Skeletal muscle satellite cell (primary cell): ENCODE data around the gene ADARB1.

ENCODE experiments used
- H3K27me3 ChIP-seq: 2 replicates; pipeline ENCODE4 v1.7.0; 2013; ENCODE audit warnings: low read length; ENCODE audit not compliant: control insufficient read depth, insufficient read depth
- H3K36me3 ChIP-seq: 2 replicates; pipeline ENCODE4 v1.7.0; 2013; ENCODE audit warnings: mild to moderate bottlenecking, control low read depth, low read length; ENCODE audit not compliant: insufficient read depth
- H3K4me1 ChIP-seq: 2 replicates; pipeline ENCODE4 v1.7.0; 2013; ENCODE audit warnings: low read length; ENCODE audit not compliant: control insufficient read depth, insufficient read depth
- H3K4me2 ChIP-seq: 2 replicates; pipeline ENCODE4 v1.7.0; 2013; ENCODE audit warnings: mild to moderate bottlenecking, low read length
- H3K4me3 ChIP-seq: 2 replicates; pipeline ENCODE4 v1.7.0; 2013; ENCODE audit warnings: low read length
- H3K9ac ChIP-seq: 2 replicates; pipeline ENCODE4 v1.7.0; 2013; ENCODE audit warnings: mild to moderate bottlenecking, low read depth, low read length, moderate library complexity
- H3K9me3 ChIP-seq: replicated peaks from 2 replicates; pipeline ENCODE4 v1.7.0; 2013; ENCODE audit warnings: mild to moderate bottlenecking, control low read depth, low read length

ADARB1 gene

GRCh38 chr21:45237401-45237800, 163.0 kb downstream of the ADARB1 start:
- no peaks in the 10 kb centered on the region for H3K4me1 ChIP-seq
- no peak overlapping the region for H3K4me2 ChIP-seq
- H3K9me3 ChIP-seq = no peaks in the 10 kb centered on the region
- H3K4me3 ChIP-seq = no peak overlapping the region
- H3K36me3 ChIP-seq = no peaks in the 10 kb centered on the region
- H3K27me3 ChIP-seq = peaks cover 18% of the 10 kb centered on the region
- no peak overlapping the region for H3K9ac ChIP-seq

DNA sequence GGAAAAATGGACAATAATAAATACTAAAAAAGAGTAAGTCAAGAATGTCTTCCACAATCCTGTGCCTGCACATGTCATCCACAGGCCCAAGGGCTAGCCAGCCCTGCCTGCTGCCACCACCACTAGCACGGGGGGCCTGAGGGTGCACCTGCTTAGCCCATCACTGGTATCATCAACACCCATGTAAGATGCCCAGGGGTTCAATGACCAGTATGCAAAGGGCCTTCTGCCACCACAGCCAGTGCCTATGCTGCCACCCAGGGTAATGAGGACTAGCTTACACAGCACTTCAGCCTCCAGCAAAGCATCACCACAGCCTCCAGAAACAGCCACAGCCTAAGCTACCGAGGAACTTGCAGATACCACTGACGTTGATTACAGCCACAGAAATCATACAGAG, 167.0 kb downstream of the ADARB1 start:
- no peaks in the 10 kb centered on the region for H3K36me3 ChIP-seq
- H3K4me3 ChIP-seq = no peak overlapping the region
- no peak overlapping the region for H3K9ac ChIP-seq
- no peak overlapping the region for H3K4me2 ChIP-seq
- peaks cover 12% of the 10 kb centered on the region for H3K9me3 ChIP-seq
- H3K27me3 ChIP-seq = peaks cover 11% of the 10 kb centered on the region
- no peaks in the 10 kb centered on the region for H3K4me1 ChIP-seq

DNA sequence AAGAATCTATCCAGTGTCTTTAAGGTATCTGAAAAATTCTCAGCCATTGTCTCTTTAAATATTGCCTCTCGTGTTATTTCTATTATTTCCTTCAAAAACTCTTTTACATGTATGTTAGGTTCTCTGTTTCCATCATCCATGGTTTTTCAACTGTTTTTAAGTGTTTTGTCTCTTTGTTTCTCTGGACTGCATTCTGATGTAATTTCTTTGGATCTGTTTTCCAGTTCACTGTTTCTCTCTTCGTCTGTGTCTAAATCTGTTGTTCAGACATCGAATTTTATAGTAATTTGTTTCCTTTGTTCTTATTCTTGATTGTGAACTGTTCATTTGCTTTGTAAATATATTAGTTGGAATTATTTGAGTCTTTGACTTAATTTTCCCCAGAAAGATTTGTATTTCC, 169.2 kb downstream of the ADARB1 start:
- peaks cover 3% of the 10 kb centered on the region for H3K4me1 ChIP-seq
- peaks cover 27% of the 10 kb centered on the region for H3K27me3 ChIP-seq
- H3K36me3 ChIP-seq = no peaks in the 10 kb centered on the region
- no peak overlapping the region for H3K4me3 ChIP-seq
- H3K9me3 ChIP-seq = peaks cover 12% of the 10 kb centered on the region
- no peak overlapping the region for H3K4me2 ChIP-seq
- H3K9ac ChIP-seq = no peak overlapping the region

- H3K4me3 ChIP-seq = no peak overlapping the region
- peaks cover 12% of the 10 kb centered on the region for H3K9me3 ChIP-seq
- no peaks in the 10 kb centered on the region for H3K36me3 ChIP-seq
- H3K4me1 ChIP-seq = peaks cover 6% of the 10 kb centered on the region
- no peak overlapping the region for H3K9ac ChIP-seq
- peaks cover 30% of the 10 kb centered on the region for H3K27me3 ChIP-seq
- no peak overlapping the region for H3K4me2 ChIP-seq
Observed at GRCh38 chr21:45244799-45245340, 170.5 kb downstream of the ADARB1 start.

GRCh38 chr21:45246386-45247320, 172.3 kb downstream of the ADARB1 start:
- peaks cover 6% of the 10 kb centered on the region for H3K4me1 ChIP-seq

DNA sequence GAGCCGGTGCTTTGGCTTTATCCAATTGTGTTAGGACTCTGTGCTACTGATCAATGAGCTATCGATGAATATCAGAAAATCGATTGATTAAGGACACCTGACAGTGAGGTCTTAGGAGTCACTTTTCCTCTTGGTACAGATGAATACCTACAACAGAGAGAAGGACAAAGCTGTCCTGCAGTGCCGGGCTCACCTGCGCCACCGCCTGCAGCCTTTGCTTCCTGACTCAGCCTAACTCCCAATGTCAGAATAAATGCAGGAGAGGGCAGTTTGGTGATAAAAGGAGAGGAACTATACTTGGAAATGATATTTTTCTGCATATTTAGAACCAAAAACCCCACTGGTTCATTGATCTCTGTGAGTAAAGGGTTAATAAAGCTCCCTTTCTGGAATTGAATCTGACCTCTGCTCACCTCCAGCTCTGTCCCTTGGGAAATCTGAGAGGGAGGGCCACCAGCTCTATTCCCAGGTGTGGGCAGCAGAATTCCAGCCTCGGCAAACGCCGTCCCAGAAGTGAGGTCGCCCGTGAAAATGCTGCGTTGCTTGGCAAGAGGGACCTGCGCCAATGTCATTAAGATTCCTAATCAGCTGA, 174.0 kb downstream of the ADARB1 start:
- no peaks in the 10 kb centered on the region for H3K36me3 ChIP-seq
- peaks cover 30% of the 10 kb centered on the region for H3K27me3 ChIP-seq
- H3K4me3 ChIP-seq = peak overlapping the region; percentile 58

More at GRCh38 chr21:45246386-45247320, 172.3 kb downstream of the ADARB1 start:
- Histone ChIP-seq H3K36me3 (no peaks in the 10 kb centered on the region), H3K9me3 (peaks cover 12% of the 10 kb centered on the region), H3K4me2 (no peak overlapping the region), H3K9ac (no peak overlapping the region), H3K27me3 (peaks cover 30% of the 10 kb centered on the region), H3K4me3 (no peak overlapping the region)

GRCh38 chr21:45248893-45249381, 174.6 kb downstream of the ADARB1 start:
- H3K4me3 ChIP-seq = peak overlapping the region; percentile 58
- peak overlapping the region; percentile 1 for H3K9ac ChIP-seq
- no peaks in the 10 kb centered on the region for H3K36me3 ChIP-seq
- H3K27me3 ChIP-seq = peaks cover 30% of the 10 kb centered on the region
- peak overlapping the region; percentile 76 for H3K4me2 ChIP-seq
- H3K9me3 ChIP-seq = peaks cover 3% of the 10 kb centered on the region
- peaks cover 13% of the 10 kb centered on the region for H3K4me1 ChIP-seq

More for the DNA sequence above, 174.0 kb downstream of the ADARB1 start:
- peak overlapping the region; percentile 76 for H3K4me2 ChIP-seq
- H3K4me1 ChIP-seq = peaks cover 11% of the 10 kb centered on the region
- H3K9ac ChIP-seq = peak overlapping the region; percentile 1
- peaks cover 9% of the 10 kb centered on the region for H3K9me3 ChIP-seq

GRCh38 chr21:45249626-45250025, 175.2 kb downstream of the ADARB1 start:
- H3K4me3 ChIP-seq = no peak overlapping the region
- no peaks in the 10 kb centered on the region for H3K36me3 ChIP-seq
- H3K9me3 ChIP-seq = no peaks in the 10 kb centered on the region
- no peak overlapping the region for H3K9ac ChIP-seq
- peaks cover 33% of the 10 kb centered on the region for H3K27me3 ChIP-seq
- H3K4me2 ChIP-seq = no peak overlapping the region
- peaks cover 13% of the 10 kb centered on the region for H3K4me1 ChIP-seq

GRCh38 chr21:45250272-45250671, 175.9 kb downstream of the ADARB1 start:
- peaks cover 33% of the 10 kb centered on the region for H3K27me3 ChIP-seq
- H3K9ac ChIP-seq = no peak overlapping the region
- no peak overlapping the region for H3K4me2 ChIP-seq
- H3K9me3 ChIP-seq = no peaks in the 10 kb centered on the region
- H3K36me3 ChIP-seq = no peaks in the 10 kb centered on the region
- H3K4me1 ChIP-seq = peaks cover 13% of the 10 kb centered on the region
- no peak overlapping the region for H3K4me3 ChIP-seq

DNA sequence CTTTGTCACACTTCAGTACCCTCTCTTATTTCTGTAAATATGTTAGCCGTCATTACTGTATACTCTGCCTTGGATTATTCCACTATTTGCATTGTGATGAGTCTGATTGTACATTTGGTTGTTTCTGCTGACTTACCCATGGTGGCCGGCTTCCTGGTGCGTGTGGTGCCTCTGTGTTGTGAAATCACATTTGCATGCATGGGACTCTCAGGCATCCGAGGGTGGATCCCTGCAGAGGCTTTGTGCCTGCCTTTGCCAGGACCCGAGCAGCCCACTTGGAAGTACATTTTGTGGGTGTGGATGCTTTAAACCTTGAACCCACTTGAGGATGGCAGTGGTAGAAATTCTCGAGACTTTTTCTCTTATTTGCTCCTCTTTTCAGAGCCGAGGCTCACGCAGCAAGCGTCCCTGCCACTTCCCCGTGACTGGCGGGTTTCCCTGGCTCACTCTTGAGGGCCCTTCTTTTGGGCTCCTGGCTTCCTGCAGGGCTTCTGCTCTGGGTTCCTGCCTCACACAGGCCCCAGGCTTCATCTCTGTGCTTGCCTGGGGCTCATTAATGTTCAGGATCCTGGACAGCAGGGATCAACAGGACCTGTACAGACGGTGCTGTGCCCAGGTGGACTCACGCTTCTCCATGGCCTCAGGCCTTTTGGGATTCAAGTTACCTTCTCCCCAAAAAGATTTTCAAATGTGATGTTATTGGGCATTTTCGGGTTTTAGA, 176.7 kb downstream of the ADARB1 start:
- H3K4me1 ChIP-seq = peaks cover 13% of the 10 kb centered on the region
- H3K36me3 ChIP-seq = no peaks in the 10 kb centered on the region
- H3K9me3 ChIP-seq = no peaks in the 10 kb centered on the region
- peaks cover 30% of the 10 kb centered on the region for H3K27me3 ChIP-seq
- no peak overlapping the region for H3K4me2 ChIP-seq
- H3K9ac ChIP-seq = no peak overlapping the region
- H3K4me3 ChIP-seq = no peak overlapping the region
